Parathyroid adenoma (tissue), 2 donors: Measurements from ENCODE around the gene SLC38A7.
A peak's percentile ranks its signal among the peaks of the same experiment; 100 is the strongest.

ENCODE experiments used
- H2AFZ ChIP-seq: fragments of 300-600 bp; sonication (generic); one replicate; pipeline ENCODE4 v1.7.0; 2017; ENCODE audit warnings: antibody characterized with exemption, mild to moderate bottlenecking
- H3K27ac ChIP-seq: fragments of 300-600 bp; sonication (generic); one replicate; pipeline ENCODE4 v1.7.0; 2017
- H3K27me3 ChIP-seq: fragments of 300-600 bp; sonication (generic); one replicate; pipeline ENCODE4 v1.7.0; 2017; ENCODE audit warnings: low read length; ENCODE audit not compliant: control insufficient read depth, insufficient read depth
- H3K36me3 ChIP-seq: fragments of 300-600 bp; sonication (generic); one replicate; pipeline ENCODE4 v1.7.0; 2017; ENCODE audit warnings: low read length; ENCODE audit not compliant: control insufficient read depth, insufficient read depth
- H3K4me1 ChIP-seq: fragments of 300-600 bp; sonication (generic); one replicate; pipeline ENCODE4 v1.7.0; 2017; ENCODE audit warnings: control low read depth
- H3K4me2 ChIP-seq: fragments of 300-600 bp; sonication (generic); one replicate; pipeline ENCODE4 v1.7.0; 2017; ENCODE audit warnings: low read length
- H3K4me3 ChIP-seq: fragments of 300-600 bp; sonication (generic); one replicate; pipeline ENCODE4 v1.7.0; 2017; ENCODE audit warnings: low read depth, low read length
- H3K79me2 ChIP-seq: fragments of 300-600 bp; sonication (generic); one replicate; pipeline ENCODE4 v1.7.0; 2017; ENCODE audit warnings: control low read depth
- H3K9ac ChIP-seq: fragments of 300-600 bp; sonication (generic); one replicate; pipeline ENCODE4 v1.7.0; 2017; ENCODE audit warnings: mild to moderate bottlenecking
- H3K9me3 ChIP-seq: fragments of 300-600 bp; sonication (generic); one replicate; pipeline ENCODE4 v1.7.0; 2017; ENCODE audit warnings: low read length; ENCODE audit not compliant: control insufficient read depth
- CTCF ChIP-seq: fragments of 300-600 bp; sonication (generic); IDR thresholded peaks from one replicate; pipeline ENCODE4 v1.7.0; 2017; ENCODE audit warnings: antibody characterized with exemption, mild to moderate bottlenecking
- donor health status: primary hyperparathyroidism.

Gene SLC38A7

GRCh38 chr16:58679763-58680162, 4.8 kb downstream of the SLC38A7 start:
- H3K4me3 ChIP-seq: no peak overlapping the region
- no peak overlapping the region for H3K9ac ChIP-seq
- TF ChIP-seq CTCF: no peak
- H3K4me1 ChIP-seq: peaks cover 5% of the 10 kb centered on the region
- H3K36me3 ChIP-seq: no peaks in the 10 kb centered on the region
- no peak overlapping the region for H3K4me2 ChIP-seq
- H3K27me3 ChIP-seq: no peaks in the 10 kb centered on the region
- H3K27ac ChIP-seq: no peak overlapping the region
- no peaks in the 10 kb centered on the region for H3K9me3 ChIP-seq
- no peak overlapping the region for H2AFZ ChIP-seq
- H3K79me2 ChIP-seq: peaks cover under 1% of the 10 kb centered on the region

GRCh38 chr16:58678716-58679115, 5.9 kb downstream of the SLC38A7 start:
- Histone ChIP-seq H3K4me3 (no peak overlapping the region), H3K4me2 (no peak overlapping the region), H3K36me3 (no peaks in the 10 kb centered on the region), H3K27ac (no peak overlapping the region), H3K9me3 (no peaks in the 10 kb centered on the region), H3K27me3 (no peaks in the 10 kb centered on the region), H3K4me1 (peaks cover 4% of the 10 kb centered on the region), H3K79me2 (no peaks in the 10 kb centered on the region), H3K9ac (no peak overlapping the region), H2AFZ (no peak overlapping the region)
- peak; percentile 20 for TF ChIP-seq CTCF

GRCh38 chr16:58678269-58678668, 6.3 kb downstream of the SLC38A7 start:
- H3K27me3 ChIP-seq: no peaks in the 10 kb centered on the region
- H3K36me3 ChIP-seq: no peaks in the 10 kb centered on the region
- H3K4me1 ChIP-seq: no peaks in the 10 kb centered on the region
- no peak overlapping the region for H3K27ac ChIP-seq
- no peak for TF ChIP-seq CTCF
- no peak overlapping the region for H2AFZ ChIP-seq
- no peaks in the 10 kb centered on the region for H3K9me3 ChIP-seq
- no peaks in the 10 kb centered on the region for H3K79me2 ChIP-seq
- no peak overlapping the region for H3K9ac ChIP-seq
- H3K4me3 ChIP-seq: no peak overlapping the region
- no peak overlapping the region for H3K4me2 ChIP-seq

- no peaks in the 10 kb centered on the region for H3K4me1 ChIP-seq
Observed at GRCh38 chr16:58670946-58671583, 13.5 kb downstream of the SLC38A7 start.

More at GRCh38 chr16:58670946-58671583, 13.5 kb downstream of the SLC38A7 start:
- Histone ChIP-seq H3K4me2 (no peak overlapping the region), H2AFZ (no peak overlapping the region), H3K4me3 (no peak overlapping the region), H3K9me3 (no peaks in the 10 kb centered on the region), H3K27ac (no peak overlapping the region), H3K79me2 (no peaks in the 10 kb centered on the region), H3K27me3 (no peaks in the 10 kb centered on the region), H3K36me3 (no peaks in the 10 kb centered on the region), H3K9ac (no peak overlapping the region)
- TF ChIP-seq CTCF: no peak
